ENCODE results near the gene MCM6. TPM values are rescaled to one million over a fixed set of nuclear protein-coding genes. Genes with fewer than 3 reads are reported as not detected.

MCM6 gene
- total RNA-seq, 1 experiment from 2014 or later = 39.9 TPM

- TF ChIP-seq EZH2 (IDR thresholded peaks at IDR 0.05; ENCODE audit: low read length, unreplicated experiment) (no peak), CTCF (conservative IDR thresholded peaks at IDR 0.05; ENCODE audit: low read depth, low read length) (no peak), EZH2phosphoT487 (IDR thresholded peaks at IDR 0.05; ENCODE audit: borderline replicate concordance, low read length) (no peak)
- peak overlapping the region; percentile 80 for H3K4me2 ChIP-seq (ENCODE audit: low read length)
- BruUV-seq (replicated peaks) = no TSS peak
- peak overlapping the region; percentile 89 for H3K4me3 ChIP-seq (ENCODE audit: low read length)
- peak overlapping the region; percentile 55 for H3K27ac ChIP-seq (ENCODE audit: low read length)
- H3K4me1 ChIP-seq (ENCODE audit: insufficient read depth, low read length) = peaks cover 17% of the 10 kb centered on the region
- H4K20me1 ChIP-seq (ENCODE audit: low read length) = peaks cover 27% of the 10 kb centered on the region
- POLR2A ChIA-PET (ENCODE audit: unreplicated experiment) = interaction anchor here (0.5 kb wide), 1 partner anchor 132 kb away, joined by 4 read pairs; no protein-coding TSS in a partner anchor
- H3K9ac ChIP-seq (ENCODE audit: low read length) = peak overlapping the region; percentile 97
- CTCF ChIA-PET = interaction anchor here (1.0 kb wide), 1 partner anchor 39 kb away, joined by 5 read pairs; no protein-coding TSS in a partner anchor
- H3F3A ChIP-seq (ENCODE audit: low read length, unreplicated experiment) = no peaks in the 10 kb centered on the region
- peaks cover 36% of the 10 kb centered on the region for H3K79me2 ChIP-seq (ENCODE audit: low read length)
- ATAC-seq (peak; percentile 73), DNase-seq (peak; percentile 49)
- no peaks in the 10 kb centered on the region for H3K27me3 ChIP-seq (ENCODE audit: low read length)
- H2AFZ ChIP-seq (ENCODE audit: low read length) = peak overlapping the region; percentile 89
- H3K9me3 ChIP-seq (ENCODE audit: low read length) = no peaks in the 10 kb centered on the region
- no peaks in the 10 kb centered on the region for H3K9me2 ChIP-seq (replicated peaks; ENCODE audit: low read length)
- H3K36me3 ChIP-seq (ENCODE audit: low read depth, low read length) = peaks cover 6% of the 10 kb centered on the region; the same call in 1 of the 2 replicates
- intact Hi-C loops (cut with micrococcal nuclease) = no loop called here
These were observed 665 bp downstream of the MCM6 start for GRCh38 chr2:135875491-135876065.

- TF ChIP-seq CTCF (conservative IDR thresholded peaks at IDR 0.05; ENCODE audit: low read depth, low read length) (no peak), EZH2phosphoT487 (IDR thresholded peaks at IDR 0.05; ENCODE audit: borderline replicate concordance, low read length) (no peak)
- peaks cover 27% of the 10 kb centered on the region for H4K20me1 ChIP-seq (ENCODE audit: low read length)
- intact Hi-C loops (cut with micrococcal nuclease) = no loop called here
- peaks cover 36% of the 10 kb centered on the region for H3K79me2 ChIP-seq (ENCODE audit: low read length)
- TSS peak; percentile 21 for BruUV-seq (replicated peaks)
- no peak overlapping the region for H3K27ac ChIP-seq (ENCODE audit: low read length)
- CTCF ChIA-PET = no interaction called here
- no peak for DNase-seq
- peak overlapping the region; percentile 89 for H3K4me3 ChIP-seq (ENCODE audit: low read length)
- peaks cover 12% of the 10 kb centered on the region; the same call in 1 of the 2 replicates for H3K36me3 ChIP-seq (ENCODE audit: low read depth, low read length)
- no peak for ATAC-seq
- peak overlapping the region; percentile 80 for H3K4me2 ChIP-seq (ENCODE audit: low read length)
- H2AFZ ChIP-seq (ENCODE audit: low read length) = no peak overlapping the region
- H3K9me3 ChIP-seq (ENCODE audit: low read length) = no peaks in the 10 kb centered on the region
- H3F3A ChIP-seq (ENCODE audit: low read length, unreplicated experiment) = no peaks in the 10 kb centered on the region
- H3K4me1 ChIP-seq (ENCODE audit: insufficient read depth, low read length) = peaks cover 17% of the 10 kb centered on the region
- no peaks in the 10 kb centered on the region for H3K27me3 ChIP-seq (ENCODE audit: low read length)
- POLR2A ChIA-PET (ENCODE audit: unreplicated experiment) = interaction anchor here (0.5 kb wide), 1 partner anchor 131 kb away, joined by 4 read pairs; no protein-coding TSS in a partner anchor
- peak overlapping the region; percentile 97 for H3K9ac ChIP-seq (ENCODE audit: low read length)
- no peaks in the 10 kb centered on the region for H3K9me2 ChIP-seq (replicated peaks; ENCODE audit: low read length)
These were observed 1.4 kb downstream of the MCM6 start for GRCh38 chr2:135874777-135875365.

- CTCF ChIA-PET = no interaction called here
- Histone ChIP-seq H4K20me1 (ENCODE audit: low read length) (peaks cover 27% of the 10 kb centered on the region), H3K9me2 (replicated peaks; ENCODE audit: low read length) (no peaks in the 10 kb centered on the region), H3K27me3 (ENCODE audit: low read length) (no peaks in the 10 kb centered on the region), H3K4me2 (ENCODE audit: low read length) (no peak overlapping the region), H3K9ac (ENCODE audit: low read length) (no peak overlapping the region), H3K4me1 (ENCODE audit: insufficient read depth, low read length) (peaks cover 17% of the 10 kb centered on the region), H3K36me3 (ENCODE audit: low read depth, low read length) (peaks cover 41% of the 10 kb centered on the region), H3K4me3 (ENCODE audit: low read length) (no peak overlapping the region), H3K9me3 (ENCODE audit: low read length) (no peaks in the 10 kb centered on the region), H3K79me2 (ENCODE audit: low read length) (peaks cover 30% of the 10 kb centered on the region), H3K27ac (ENCODE audit: low read length) (no peak overlapping the region), H2AFZ (ENCODE audit: low read length) (no peak overlapping the region), H3F3A (ENCODE audit: low read length, unreplicated experiment) (no peaks in the 10 kb centered on the region)
- no peak for DNase-seq
- intact Hi-C loops (cut with micrococcal nuclease) = no loop called here
- POLR2A ChIA-PET (ENCODE audit: unreplicated experiment) = no interaction called here
- ATAC-seq = no peak
- BruUV-seq (replicated peaks) = no TSS peak
- no peak for TF ChIP-seq CTCF (conservative IDR thresholded peaks at IDR 0.05; ENCODE audit: low read depth, low read length)
- no peak for TF ChIP-seq EZH2 (IDR thresholded peaks at IDR 0.05; ENCODE audit: low read length, unreplicated experiment)
- no peak for TF ChIP-seq EZH2phosphoT487 (IDR thresholded peaks at IDR 0.05; ENCODE audit: borderline replicate concordance, low read length)
These were observed 5.7 kb downstream of the MCM6 start for GRCh38 chr2:135870571-135870970.

Measured in PC-3 (cell line).